H1 (cell line): Measurements from ENCODE around the gene ZNF423. TPM values are rescaled to one million over a fixed set of nuclear protein-coding genes. Genes with fewer than 3 reads are reported as not detected.

Experiments used
- ATF2 ChIP-seq: IDR thresholded peaks from 2 replicates; pipeline ENCODE4 v1.6.1; 2012; ENCODE audit warnings: low read length, inconsistent platforms
- JUND ChIP-seq: IDR thresholded peaks from 2 replicates; pipeline ENCODE4 v1.6.1; 2011; ENCODE audit warnings: mild to moderate bottlenecking, improper control_type of control experiment, low read length
- MAFK ChIP-seq: IDR thresholded peaks from 2 replicates; pipeline ENCODE4 v1.6.1; 2012; ENCODE audit warnings: low read depth, mild to moderate bottlenecking, improper control_type of control experiment, low read length
- SIN3A ChIP-seq, 2 experiments: IDR thresholded peaks in 1 of 2; conservative IDR thresholded peaks in 1 of 2; 2 replicates each; pipeline ENCODE4 v1.6.1; 2011 to 2012; ENCODE audit warnings: low read length in 2 of 2, improper control_type of control experiment in 1 of 2, low read depth in 1 of 2, mild to moderate bottlenecking in 1 of 2
- SP2 ChIP-seq: IDR thresholded peaks from 2 replicates; pipeline ENCODE4 v1.6.1; 2012; ENCODE audit warnings: mild to moderate bottlenecking, low read length, inconsistent platforms
- polyA plus RNA-seq, 7 experiments: library from polyadenylated mRNA; depleted of rRNA in 3 of 7; stranded (reverse) in 5 of 7; unstranded in 2 of 7; fragments of >200 nt in 5 of 7; fragments of 200-250 nt in 2 of 7; gene quantifications; 1 replicate in 5 of 7; 2 replicates in 1 of 7; 4 replicates in 1 of 7; pipeline versions ENCODE4 v1.2.1 to v1.2.3, GENCODE V29; 2011 to 2013; ENCODE audit warnings: missing spikeins in 2 of 7, mixed read lengths in 2 of 7
- total RNA-seq: library from RNA; stranded (reverse); fragmentation: NEBNext Ultra II Directional; extraction: Animal tissue kit (Norgen Biotek cat#: 25700); gene quantifications from 2 replicates; pipeline ENCODE4 v1.2.1, GENCODE V29; 2021

Gene ZNF423
- total and polyA plus RNA-seq, 2 of the 8 experiments (the other 6 are each of a cell fraction or from before 2014, with no cell fraction given), result 38.2 to 52.3 TPM

GRCh38 chr16:49488740-49489525 is 367.0 kb downstream of the ZNF423 start (continued):
- TF ChIP-seq ATF2, result no peak
- no peak for TF ChIP-seq MAFK
- no peak for TF ChIP-seq SP2
- no peak for TF ChIP-seq JUND
- no peak for TF ChIP-seq SIN3A (conservative IDR thresholded peaks at IDR 0.05 in 1 of 2, IDR thresholded peaks at IDR 0.05 in 1 of 2; ENCODE audit: low read depth in 1 of 2, low read length in 2 of 2)
- TF ChIP-seq, all 59 proteins: peak for 0
